ENCODE data around the gene EIPR1. TPM values are rescaled to one million over a fixed set of nuclear protein-coding genes. Genes with fewer than 3 reads are reported as not detected.

Gene EIPR1
- total RNA-seq, 1 donor: 23.3 TPM

DNA sequence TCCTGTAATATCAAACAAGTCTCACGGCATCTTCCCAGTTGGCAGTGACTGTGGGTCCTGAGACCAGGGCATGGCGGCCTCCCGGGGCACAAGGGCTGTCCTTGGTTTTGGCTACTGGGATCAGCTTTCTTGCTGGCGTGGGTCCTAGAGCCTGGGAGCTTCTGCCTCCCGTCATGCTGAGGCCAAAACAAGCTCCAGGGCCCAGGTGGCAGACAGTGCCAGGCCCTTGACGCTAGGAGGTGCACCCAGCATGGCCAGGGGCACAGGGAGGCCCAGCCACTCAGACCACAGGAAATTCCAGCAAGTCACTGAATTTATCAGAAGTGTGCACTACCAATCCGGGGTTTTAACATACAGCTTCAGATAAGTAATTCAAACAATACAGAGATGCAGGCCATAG lies 184.7 kb downstream of the EIPR1 start:
- TF ChIP-seq, protein P1, sequence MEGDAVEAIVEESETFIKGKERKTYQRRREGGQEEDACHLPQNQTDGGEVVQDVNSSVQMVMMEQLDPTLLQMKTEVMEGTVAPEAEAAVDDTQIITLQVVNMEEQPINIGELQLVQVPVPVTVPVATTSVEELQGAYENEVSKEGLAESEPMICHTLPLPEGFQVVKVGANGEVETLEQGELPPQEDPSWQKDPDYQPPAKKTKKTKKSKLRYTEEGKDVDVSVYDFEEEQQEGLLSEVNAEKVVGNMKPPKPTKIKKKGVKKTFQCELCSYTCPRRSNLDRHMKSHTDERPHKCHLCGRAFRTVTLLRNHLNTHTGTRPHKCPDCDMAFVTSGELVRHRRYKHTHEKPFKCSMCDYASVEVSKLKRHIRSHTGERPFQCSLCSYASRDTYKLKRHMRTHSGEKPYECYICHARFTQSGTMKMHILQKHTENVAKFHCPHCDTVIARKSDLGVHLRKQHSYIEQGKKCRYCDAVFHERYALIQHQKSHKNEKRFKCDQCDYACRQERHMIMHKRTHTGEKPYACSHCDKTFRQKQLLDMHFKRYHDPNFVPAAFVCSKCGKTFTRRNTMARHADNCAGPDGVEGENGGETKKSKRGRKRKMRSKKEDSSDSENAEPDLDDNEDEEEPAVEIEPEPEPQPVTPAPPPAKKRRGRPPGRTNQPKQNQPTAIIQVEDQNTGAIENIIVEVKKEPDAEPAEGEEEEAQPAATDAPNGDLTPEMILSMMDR (IDR thresholded peaks at IDR 0.05; ENCODE audit: insufficient read depth, low read length): no peak
- no peak for DNase-seq (ENCODE audit: low read depth)
- no peak overlapping the region for H3K4me3 ChIP-seq (ENCODE audit: low read depth, low read length)

GRCh38 chr2:3192281-3192818 lies 185.3 kb downstream of the EIPR1 start:
- TF ChIP-seq, protein P1 (IDR thresholded peaks at IDR 0.05; ENCODE audit: insufficient read depth, low read length): no peak
- H3K4me3 ChIP-seq (ENCODE audit: low read depth, low read length): no peak overlapping the region
- no peak for DNase-seq (ENCODE audit: low read depth)

DNA sequence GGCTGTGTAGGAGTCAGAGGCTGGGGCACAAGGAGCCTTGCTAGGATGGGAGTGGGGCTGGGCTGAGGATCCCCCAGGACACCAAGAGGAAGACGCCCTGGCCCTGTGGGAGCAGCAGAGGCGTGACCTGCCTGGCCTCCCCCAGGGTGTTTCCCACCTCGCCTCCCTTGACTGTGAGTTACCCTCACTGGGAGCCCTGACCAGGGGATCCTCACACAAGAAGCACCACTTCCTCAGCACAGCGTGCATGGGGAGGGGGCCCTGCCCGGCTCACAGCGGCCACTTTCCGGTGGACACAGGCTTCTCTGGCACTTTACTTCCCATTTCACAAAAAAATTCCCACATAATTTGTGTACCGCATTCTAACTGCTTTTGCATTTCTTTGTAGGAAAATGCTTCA lies 187.7 kb downstream of the EIPR1 start:
- H3K4me3 ChIP-seq (ENCODE audit: low read depth, low read length): no peak overlapping the region
- TF ChIP-seq, protein P1 (IDR thresholded peaks at IDR 0.05; ENCODE audit: insufficient read depth, low read length): no peak
- DNase-seq (ENCODE audit: low read depth): no peak

GRCh38 chr2:3189076-3189591 lies 188.5 kb downstream of the EIPR1 start:
- H3K4me3 ChIP-seq (ENCODE audit: low read depth, low read length): no peak overlapping the region
- DNase-seq (ENCODE audit: low read depth): no peak
- TF ChIP-seq, protein P1 (IDR thresholded peaks at IDR 0.05; ENCODE audit: insufficient read depth, low read length): no peak

- H3K4me3 ChIP-seq (ENCODE audit: low read depth, low read length): no peak overlapping the region
- TF ChIP-seq, protein P1 (IDR thresholded peaks at IDR 0.05; ENCODE audit: insufficient read depth, low read length): no peak
- no peak for DNase-seq (ENCODE audit: low read depth)
These were observed 189.1 kb downstream of the EIPR1 start for GRCh38 chr2:3188405-3188946.

DNA sequence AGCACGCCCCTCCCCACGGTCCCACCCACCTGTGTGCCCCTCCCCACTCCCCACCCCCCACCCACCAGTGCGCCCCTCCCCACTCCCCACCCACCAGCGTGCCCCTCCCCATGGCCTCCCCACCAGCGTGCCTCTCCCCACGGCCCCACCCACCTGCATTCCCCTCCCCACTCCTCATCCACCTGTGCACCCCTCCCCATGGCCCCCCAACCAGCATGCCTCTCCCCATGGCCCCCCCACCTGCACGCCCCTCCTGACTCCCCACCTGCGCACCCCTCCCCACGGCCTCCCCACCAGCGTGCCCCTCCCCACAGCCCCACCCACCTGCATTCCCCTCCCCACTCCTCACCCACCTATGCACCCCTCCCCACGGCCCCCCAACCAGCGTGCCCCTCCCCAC lies 190.2 kb downstream of the EIPR1 start:
- no peak for DNase-seq (ENCODE audit: low read depth)
- TF ChIP-seq, protein P1 (IDR thresholded peaks at IDR 0.05; ENCODE audit: insufficient read depth, low read length): no peak
- no peak overlapping the region for H3K4me3 ChIP-seq (ENCODE audit: low read depth, low read length)

- TF ChIP-seq, protein P1 (IDR thresholded peaks at IDR 0.05; ENCODE audit: insufficient read depth, low read length): no peak
- no peak overlapping the region for H3K4me3 ChIP-seq (ENCODE audit: low read depth, low read length)
- no peak for DNase-seq (ENCODE audit: low read depth)
These were observed 190.9 kb downstream of the EIPR1 start for GRCh38 chr2:3186766-3187165.
